Activated naive CD4-positive, alpha-beta T cell treated with anti-CD3 and anti-CD28 coated beads for 36 hours (primary cell): ENCODE data around the gene MVD. TPM values are rescaled to one million over a fixed set of nuclear protein-coding genes. Genes with fewer than 3 reads are reported as not detected.
A peak's percentile ranks its signal among the peaks of the same experiment; 100 is the strongest.

Experiments used
- CTCF ChIA-PET: fragments of 350-600 bp; sonication (Branson Sonifier 250); formaldehyde crosslinking; loops from one replicate; lab custom pipeline; 2021; ENCODE audit warnings: antibody characterized with exemption; lab: Charles Lee
- DNase-seq: peaks from one replicate; pipeline ENCODE4 v3.0.0-alpha.2; 2020
- H3K27ac Mint-ChIP-seq: one replicate; pipeline ENCODE4 v1.8.0; 2021; ENCODE audit warnings: mild to moderate bottlenecking, mixed read lengths
- H3K27me3 Mint-ChIP-seq: one replicate; pipeline ENCODE4 v1.8.0; 2021; ENCODE audit warnings: low read depth, mixed read lengths
- H3K36me3 Mint-ChIP-seq: one replicate; pipeline ENCODE4 v1.8.0; 2021; ENCODE audit warnings: low read depth, mixed read lengths
- H3K4me1 Mint-ChIP-seq: one replicate; pipeline ENCODE4 v1.8.0; 2021; ENCODE audit warnings: low read depth, mixed read lengths
- H3K4me3 Mint-ChIP-seq: one replicate; pipeline ENCODE4 v1.8.0; 2021; ENCODE audit warnings: mild to moderate bottlenecking, moderate library complexity, mixed read lengths
- H3K9me3 Mint-ChIP-seq: one replicate; pipeline ENCODE4 v1.8.0; 2021; ENCODE audit warnings: mixed read lengths
- intact Hi-C: fragments of 100-400 bp; cut with micrococcal nuclease; formaldehyde crosslinking; loops from one replicate; pipeline ENCODE4 v1.15.1; 2023
- total RNA-seq, 2 experiments: library from RNA; stranded (reverse); gene quantifications; one replicate each; pipeline ENCODE4 v1.2.3, GENCODE V29; 2021

The MVD gene
- total RNA-seq, 2 experiments from 2014 or later, result 90.5 to 96.8 TPM

DNA sequence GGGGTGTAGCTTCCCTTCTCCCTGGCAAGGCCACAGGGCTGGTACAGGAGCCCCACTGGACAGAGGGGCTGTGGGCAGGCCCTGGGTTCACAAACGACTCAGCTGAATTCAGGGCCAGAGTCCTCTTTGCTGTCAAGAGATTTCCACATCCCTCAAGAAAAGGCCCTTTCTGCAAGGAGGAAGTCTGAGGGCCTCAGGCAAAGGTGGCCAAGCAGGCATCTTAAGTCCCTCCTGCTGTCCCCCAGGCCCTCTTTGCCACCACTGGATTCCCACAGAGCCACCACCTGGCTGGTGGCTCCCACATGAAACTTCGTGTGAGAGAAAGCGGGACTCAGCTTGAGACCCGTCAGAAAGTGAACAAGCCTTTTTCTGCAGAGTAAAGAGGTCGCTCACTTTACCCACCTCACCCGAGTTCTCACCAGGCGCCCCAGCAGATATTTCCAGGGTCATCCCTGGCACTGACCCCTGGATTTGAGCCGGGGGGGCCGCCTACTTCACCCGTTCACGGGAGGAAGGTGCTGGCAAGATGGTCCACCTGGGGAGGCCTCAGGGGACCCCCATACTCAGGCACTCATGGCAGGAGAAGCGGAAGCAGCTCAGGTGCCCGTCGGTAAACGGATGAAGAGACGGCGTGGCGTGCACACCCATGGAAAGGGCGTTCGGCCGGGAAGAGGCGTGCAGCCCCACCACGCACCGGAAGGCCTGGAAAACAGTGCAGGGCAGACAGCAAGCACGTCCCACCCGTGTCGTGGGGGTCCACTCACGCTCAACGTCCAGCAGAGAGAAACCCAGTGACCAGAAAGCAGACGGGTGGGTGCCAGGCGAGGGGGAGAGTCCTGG lies 39.7 kb upstream of the MVD start:
- CTCF ChIA-PET, result interaction anchor here (0.6 to 2.0 kb wide), 4 partner anchors 18 to 100 kb away, joined by 3 to 10 read pairs (median 6); no protein-coding TSS in a partner anchor
- H3K4me3 Mint-ChIP-seq, result peak overlapping the region; percentile 84
- DNase-seq, result peak; percentile 49
- peak overlapping the region; percentile 98 for H3K27ac Mint-ChIP-seq
- H3K4me1 Mint-ChIP-seq, result peaks cover 78% of the 10 kb centered on the region
- no peaks in the 10 kb centered on the region for H3K9me3 Mint-ChIP-seq
- peaks cover 27% of the 10 kb centered on the region for H3K36me3 Mint-ChIP-seq
- intact Hi-C loops, result loop anchor here (5.0 to 10.0 kb wide), 3 partner anchors 65 to 392 kb away; partner anchors contain the start of genes ACSF3, CDT1 and IL17C
- H3K27me3 Mint-ChIP-seq, result no peaks in the 10 kb centered on the region

DNA sequence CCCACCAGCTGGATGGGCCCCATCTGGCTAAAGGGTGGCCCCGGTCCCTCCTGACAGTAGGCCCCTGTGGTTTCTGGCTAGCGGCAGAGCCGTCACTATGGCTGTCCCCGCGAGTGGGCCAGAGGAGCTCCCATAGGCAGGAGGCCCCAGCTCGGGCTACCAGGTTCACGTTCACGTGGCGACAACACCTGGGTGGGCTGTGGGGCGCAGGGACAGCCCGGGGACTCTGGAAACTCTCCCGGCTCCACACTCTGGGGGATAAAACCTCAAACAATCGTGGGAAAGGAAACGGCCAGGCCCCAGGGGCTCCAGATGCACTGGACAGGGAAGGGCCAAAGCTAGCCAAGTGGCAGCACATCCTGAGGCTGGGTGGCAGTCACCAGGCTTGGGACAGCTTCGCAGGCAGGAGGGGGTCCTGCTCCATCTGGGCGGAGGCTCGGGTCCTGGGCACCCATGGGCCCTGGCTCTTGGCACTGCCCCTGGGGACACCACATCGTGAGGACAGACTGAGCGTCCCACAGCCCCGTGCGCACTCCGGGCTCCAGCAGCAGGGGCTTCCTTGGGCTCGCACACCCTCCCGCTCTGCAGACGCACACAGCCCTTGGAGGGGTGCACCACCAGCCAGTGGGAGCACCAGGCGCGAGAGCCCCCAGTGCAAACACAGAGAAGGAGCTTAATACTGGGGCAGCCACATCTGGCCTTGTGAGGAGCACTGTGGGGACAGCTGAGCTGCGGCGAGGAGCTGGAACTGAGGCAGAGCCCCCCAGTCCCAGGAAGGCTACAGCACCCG lies 38.9 kb upstream of the MVD start:
- Mint-ChIP-seq H3K27ac (peak overlapping the region; percentile 98), H3K27me3 (no peaks in the 10 kb centered on the region), H3K9me3 (no peaks in the 10 kb centered on the region), H3K36me3 (peaks cover 26% of the 10 kb centered on the region), H3K4me3 (peak overlapping the region; percentile 84), H3K4me1 (peaks cover 71% of the 10 kb centered on the region)
- intact Hi-C loops, result loop anchor here (1.0 to 10.0 kb wide), 9 partner anchors 15 to 393 kb away; partner anchors contain the start of genes ACSF3, CDT1, CYBA and IL17C
- CTCF ChIA-PET, result interaction anchor here (0.6 to 1.7 kb wide), 3 partner anchors 17 to 101 kb away, joined by 3 to 7 read pairs (median 5); no protein-coding TSS in a partner anchor
- DNase-seq, result peak; percentile 26

DNA sequence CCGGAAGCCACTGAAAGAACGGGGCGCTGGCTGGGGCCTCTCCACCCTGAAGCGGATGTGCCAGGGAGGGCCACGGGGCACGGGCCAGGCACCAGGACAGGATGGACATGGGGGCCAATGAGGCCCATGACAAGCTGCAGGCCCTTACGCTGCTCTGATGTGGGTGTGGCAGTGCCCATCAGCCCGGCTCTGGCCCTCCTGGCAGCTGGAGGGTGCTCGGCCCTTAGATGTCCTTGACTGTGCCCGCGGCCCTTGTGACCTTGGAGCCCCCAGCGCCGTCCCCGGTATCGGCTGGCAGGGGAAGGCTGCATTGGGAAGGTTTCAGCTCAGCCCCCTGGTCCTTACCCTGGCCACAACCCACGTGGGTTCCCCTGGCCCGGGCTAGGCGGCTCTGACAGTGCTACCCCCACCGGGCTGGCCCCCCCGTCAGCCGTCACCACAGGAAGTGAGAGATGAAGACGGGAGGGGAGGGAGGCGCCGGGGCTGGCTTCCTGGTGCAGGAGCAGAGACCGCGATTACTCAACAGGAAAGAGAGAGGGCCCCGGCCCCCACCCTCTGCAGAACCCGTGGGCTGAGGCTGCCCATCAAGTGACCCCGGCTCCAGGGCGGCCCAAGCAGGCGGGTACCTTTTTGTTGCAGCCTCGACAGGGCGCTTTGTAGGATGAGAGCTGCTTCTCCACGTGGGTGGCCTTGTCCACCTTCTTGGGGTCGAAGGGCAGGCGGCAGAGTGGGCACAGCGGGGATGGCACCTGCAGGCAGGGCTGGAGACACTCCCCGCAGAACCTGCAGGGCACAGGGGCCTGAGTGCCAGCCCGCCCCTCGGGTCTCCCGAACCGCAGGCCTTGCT lies 38.0 kb upstream of the MVD start:
- Mint-ChIP-seq H3K9me3 (no peaks in the 10 kb centered on the region), H3K4me1 (peaks cover 71% of the 10 kb centered on the region), H3K27me3 (no peaks in the 10 kb centered on the region), H3K36me3 (peaks cover 26% of the 10 kb centered on the region), H3K4me3 (peak overlapping the region; percentile 84), H3K27ac (peak overlapping the region; percentile 98)
- intact Hi-C loops, result loop anchor here (1.0 to 10.0 kb wide), 9 partner anchors 15 to 394 kb away; partner anchors contain the start of genes ACSF3, CDT1, CYBA and IL17C
- CTCF ChIA-PET, result interaction anchor here (1.1 to 1.7 kb wide), 3 partner anchors 9 to 80 kb away, joined by 3 to 7 read pairs (median 5); no protein-coding TSS in a partner anchor
- DNase-seq, result peak; percentile 98

DNA sequence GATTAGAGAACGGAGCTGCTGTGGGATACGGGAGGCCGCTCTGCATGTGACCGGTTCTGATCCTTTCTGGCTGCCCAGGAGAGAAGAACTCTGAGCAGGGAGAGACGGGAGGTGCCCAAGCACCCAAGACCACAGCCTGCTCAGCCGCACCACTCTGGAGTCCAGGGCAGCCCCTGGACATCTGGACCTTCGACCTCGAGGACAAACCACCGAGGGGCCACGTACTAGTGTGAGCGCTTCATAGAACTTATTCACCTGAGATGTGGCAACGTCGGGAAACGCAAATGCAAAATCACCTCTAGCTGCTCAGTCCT lies 37.4 kb upstream of the MVD start:
- intact Hi-C loops, result loop anchor here (2.0 to 10.0 kb wide), 4 partner anchors 63 to 395 kb away; partner anchors contain the start of genes ACSF3, CDT1, IL17C and ZFPM1
- no peaks in the 10 kb centered on the region for H3K9me3 Mint-ChIP-seq
- H3K27ac Mint-ChIP-seq, result peak overlapping the region; percentile 98
- H3K4me1 Mint-ChIP-seq, result peaks cover 69% of the 10 kb centered on the region
- H3K4me3 Mint-ChIP-seq, result peak overlapping the region; percentile 84
- H3K36me3 Mint-ChIP-seq, result peaks cover 26% of the 10 kb centered on the region
- DNase-seq, result no peak
- CTCF ChIA-PET, result interaction anchor here (1.1 kb wide), 1 partner anchor 8 kb away, joined by 3 read pairs; no protein-coding TSS in a partner anchor
- no peaks in the 10 kb centered on the region for H3K27me3 Mint-ChIP-seq

DNA sequence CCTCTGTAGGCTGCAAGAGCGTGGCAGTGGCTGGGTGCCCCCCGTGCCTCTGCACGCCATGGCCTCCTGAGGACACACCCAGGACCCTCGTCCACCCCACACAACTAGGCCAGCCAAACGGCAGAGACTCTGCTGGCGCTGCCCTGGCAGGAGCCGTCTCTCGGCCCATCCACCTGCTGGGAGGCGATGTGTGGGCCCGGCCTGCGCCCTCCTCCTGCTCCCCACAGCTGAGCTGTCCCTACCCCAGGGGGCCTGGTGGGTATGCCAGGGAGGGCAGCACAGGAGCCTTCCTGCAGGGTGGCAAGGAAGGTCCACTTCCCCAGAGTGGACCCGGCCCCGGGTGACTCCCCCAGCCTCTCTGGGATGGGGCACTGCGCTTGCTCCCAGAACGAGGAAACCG lies 36.3 kb upstream of the MVD start:
- CTCF ChIA-PET, result interaction anchor here (1.8 kb wide), 1 partner anchor 12 kb away, joined by 6 read pairs; the partner anchor contains the start of gene SNAI3
- no peak overlapping the region for H3K4me3 Mint-ChIP-seq
- peaks cover 58% of the 10 kb centered on the region for H3K4me1 Mint-ChIP-seq
- no peaks in the 10 kb centered on the region for H3K27me3 Mint-ChIP-seq
- peaks cover 24% of the 10 kb centered on the region for H3K36me3 Mint-ChIP-seq
- no peaks in the 10 kb centered on the region for H3K9me3 Mint-ChIP-seq
- intact Hi-C loops, result no loop called here
- no peak for DNase-seq
- no peak overlapping the region for H3K27ac Mint-ChIP-seq

DNA sequence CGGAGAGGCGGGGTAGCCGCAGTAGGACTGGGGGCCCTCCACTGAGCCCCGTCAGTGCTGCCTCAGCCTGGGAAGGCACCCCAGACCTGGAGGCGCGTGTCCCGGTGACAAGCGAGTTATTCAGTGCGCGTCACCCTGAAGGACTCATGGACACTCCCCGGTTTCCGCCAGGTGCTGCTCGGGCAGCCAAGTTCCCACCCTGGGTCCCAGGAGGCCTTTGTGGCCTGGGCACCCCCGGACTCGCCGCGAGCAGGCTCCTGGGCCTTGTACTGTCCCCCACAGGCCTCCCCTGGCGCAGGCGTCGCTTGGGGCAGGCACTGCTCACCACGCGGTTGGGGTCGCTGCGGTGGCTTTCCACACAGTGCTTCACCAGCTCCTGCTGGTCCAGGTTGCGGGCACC lies 35.8 kb upstream of the MVD start:
- H3K27me3 Mint-ChIP-seq, result no peaks in the 10 kb centered on the region
- intact Hi-C loops, result no loop called here
- CTCF ChIA-PET, result interaction anchor here (0.6 to 1.8 kb wide), 2 partner anchors 12 to 811 kb away, joined by 3 to 6 read pairs; partner anchors contain the start of gene SNAI3
- H3K4me3 Mint-ChIP-seq, result no peak overlapping the region
- H3K36me3 Mint-ChIP-seq, result peaks cover 22% of the 10 kb centered on the region
- H3K4me1 Mint-ChIP-seq, result peaks cover 53% of the 10 kb centered on the region
- H3K9me3 Mint-ChIP-seq, result no peaks in the 10 kb centered on the region
- no peak for DNase-seq
- no peak overlapping the region for H3K27ac Mint-ChIP-seq

DNA sequence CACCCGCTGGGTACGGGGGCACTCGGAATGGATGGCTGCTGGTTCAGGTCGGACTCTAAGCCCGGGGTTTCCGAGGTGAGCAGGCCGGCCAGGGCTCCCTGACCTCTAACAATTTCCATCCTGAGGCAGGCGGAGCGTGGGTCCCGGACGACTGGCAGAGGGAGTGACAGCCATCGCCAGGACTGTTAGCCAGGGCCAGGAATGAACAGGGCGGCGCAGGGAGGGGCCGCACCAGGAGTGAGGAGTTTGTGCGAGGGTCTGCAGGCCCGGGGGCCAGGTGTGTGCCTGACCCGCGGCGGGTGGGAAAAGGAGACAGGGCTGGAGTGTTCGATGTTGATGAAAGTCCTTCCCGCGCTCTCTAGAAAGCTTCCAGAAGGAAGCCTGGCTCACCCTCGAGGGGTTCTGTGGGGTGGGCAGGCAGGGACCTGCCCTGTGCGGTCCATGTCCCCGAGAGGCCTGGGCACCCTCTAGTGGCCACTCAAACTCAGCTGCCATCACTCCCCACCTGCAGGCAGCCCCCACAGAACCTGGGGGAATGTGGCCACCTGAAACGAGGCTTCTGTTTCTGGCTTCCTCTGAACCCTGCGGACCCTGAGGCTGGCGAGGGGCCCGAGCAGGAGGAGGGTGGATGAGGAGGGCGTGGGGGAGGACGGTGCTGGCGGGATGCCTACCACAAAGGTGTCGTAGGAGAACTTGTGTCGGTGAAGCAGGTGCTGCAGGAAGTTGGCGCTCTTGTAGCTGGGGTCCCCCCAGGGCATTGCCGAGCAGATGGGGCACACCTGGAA lies 35.1 kb upstream of the MVD start:
- Mint-ChIP-seq H3K36me3 (peaks cover 19% of the 10 kb centered on the region), H3K4me3 (no peak overlapping the region), H3K9me3 (no peaks in the 10 kb centered on the region), H3K27ac (no peak overlapping the region), H3K4me1 (peaks cover 51% of the 10 kb centered on the region), H3K27me3 (no peaks in the 10 kb centered on the region)
- peak; percentile 48 for DNase-seq
- CTCF ChIA-PET, result interaction anchor here (0.6 to 1.8 kb wide), 2 partner anchors 11 to 812 kb away, joined by 3 to 6 read pairs; partner anchors contain the start of gene SNAI3
- intact Hi-C loops, result no loop called here

DNA sequence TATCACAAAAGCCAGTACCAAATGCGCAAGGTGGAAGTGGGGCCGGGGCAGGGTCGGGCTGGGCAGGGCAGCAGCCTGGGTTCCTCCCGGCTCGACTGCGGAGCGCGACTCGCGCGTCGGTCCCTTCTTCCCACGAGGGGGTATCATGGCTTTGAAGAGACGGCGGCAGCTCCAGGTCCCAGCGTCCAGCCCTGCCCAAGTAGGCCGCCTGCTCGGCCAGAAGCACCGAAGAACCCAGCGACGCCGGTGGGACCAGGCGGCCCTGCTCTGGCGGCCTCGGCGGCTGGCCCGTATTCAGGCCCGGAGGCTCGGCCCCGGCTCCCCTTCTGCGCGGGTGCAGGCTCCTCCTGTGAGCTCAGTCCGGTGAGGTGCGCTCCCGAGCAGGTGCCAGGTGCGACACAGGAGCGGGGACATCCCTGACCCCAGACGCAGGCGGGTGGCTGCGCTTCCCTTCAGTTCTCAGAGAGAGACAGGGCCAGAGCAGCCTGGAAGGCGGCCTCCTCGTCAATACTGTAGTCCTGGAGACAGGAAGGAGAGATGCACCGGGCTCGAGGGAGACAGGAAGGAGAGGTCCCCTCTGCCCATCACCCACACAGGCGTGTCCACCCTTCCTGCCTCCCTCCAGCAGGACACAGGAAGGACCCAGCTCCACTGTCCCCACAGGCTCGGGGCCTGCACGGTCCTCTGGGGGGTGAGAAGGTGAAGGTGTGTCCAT lies 34.4 kb upstream of the MVD start:
- Mint-ChIP-seq H3K4me1 (peaks cover 51% of the 10 kb centered on the region), H3K27me3 (no peaks in the 10 kb centered on the region), H3K4me3 (no peak overlapping the region), H3K27ac (no peak overlapping the region), H3K36me3 (peaks cover 15% of the 10 kb centered on the region), H3K9me3 (no peaks in the 10 kb centered on the region)
- intact Hi-C loops, result no loop called here
- DNase-seq, result no peak
- CTCF ChIA-PET, result interaction anchor here (1.8 kb wide), 1 partner anchor 10 kb away, joined by 6 read pairs; the partner anchor contains the start of gene SNAI3

DNA sequence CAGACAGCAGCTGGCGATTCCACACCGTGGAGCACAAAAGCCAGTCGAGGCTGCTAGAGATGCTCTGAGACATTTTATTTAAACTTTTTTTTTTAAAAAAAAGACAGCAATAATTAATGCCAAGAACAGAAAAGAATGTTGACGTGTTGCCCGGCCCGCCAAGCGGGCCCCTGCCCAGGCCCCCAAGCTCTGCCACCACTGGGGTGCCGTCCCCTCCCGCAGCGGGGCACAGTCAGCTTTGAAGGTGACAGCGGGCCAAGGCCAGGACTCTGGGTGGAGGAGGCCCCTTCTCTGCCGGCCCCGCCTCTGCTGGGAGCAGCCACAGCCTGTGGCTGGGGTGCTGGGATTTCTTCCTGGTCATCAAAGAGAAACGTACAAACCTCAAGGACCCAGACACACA lies 33.5 kb upstream of the MVD start:
- intact Hi-C loops, result no loop called here
- H3K36me3 Mint-ChIP-seq, result peaks cover 15% of the 10 kb centered on the region
- CTCF ChIA-PET, result no interaction called here
- no peak overlapping the region for H3K27ac Mint-ChIP-seq
- no peaks in the 10 kb centered on the region for H3K27me3 Mint-ChIP-seq
- no peaks in the 10 kb centered on the region for H3K9me3 Mint-ChIP-seq
- H3K4me1 Mint-ChIP-seq, result peaks cover 51% of the 10 kb centered on the region
- no peak overlapping the region for H3K4me3 Mint-ChIP-seq
- DNase-seq, result no peak

DNA sequence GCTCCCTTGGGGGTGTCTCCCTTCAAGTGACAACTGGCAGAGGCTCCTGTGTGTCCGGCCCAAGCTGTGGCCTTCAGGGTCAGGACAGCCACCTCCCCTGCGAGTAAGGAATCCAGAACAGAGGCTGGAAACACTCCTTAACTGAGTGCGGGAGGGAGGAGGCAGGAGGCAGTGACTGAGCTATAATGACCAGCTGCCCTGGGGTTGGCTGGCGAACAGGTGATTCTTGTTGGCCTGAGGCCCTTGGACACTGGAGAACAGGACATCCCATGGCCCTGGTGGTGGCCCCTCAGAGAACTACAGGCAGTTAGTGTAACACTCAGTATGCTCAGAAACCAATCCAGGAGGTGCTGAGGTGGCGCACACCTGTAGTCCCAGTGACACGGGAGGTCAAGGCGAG lies 32.9 kb upstream of the MVD start:
- H3K9me3 Mint-ChIP-seq, result no peaks in the 10 kb centered on the region
- no peaks in the 10 kb centered on the region for H3K27me3 Mint-ChIP-seq
- intact Hi-C loops, result no loop called here
- H3K4me3 Mint-ChIP-seq, result no peak overlapping the region
- no peak overlapping the region for H3K27ac Mint-ChIP-seq
- no peak for DNase-seq
- peaks cover 56% of the 10 kb centered on the region for H3K4me1 Mint-ChIP-seq
- CTCF ChIA-PET, result no interaction called here
- peaks cover 12% of the 10 kb centered on the region for H3K36me3 Mint-ChIP-seq
